Calu3 (cell line): Measurements from ENCODE around the gene CAMKMT. TPM values are rescaled to one million over a fixed set of nuclear protein-coding genes. Genes with fewer than 3 reads are reported as not detected.

ENCODE experiments used
- BruUV-seq: library from RNA; stranded (reverse); fragments of 400-500 nt; replicated peaks from 2 replicates; lab custom pipeline; 2021; lab: Mats Ljungman, UMichigan
- CTCF ChIA-PET: fragments of 300-600 bp; sonication (Branson Sonifier 250); formaldehyde crosslinking; loops from one replicate; lab custom pipeline; 2022; ENCODE audit warnings: antibody characterized with exemption; lab: Charles Lee
- DNase-seq: peaks from one replicate; pipeline ENCODE4 v3.0.0; 2022
- H3K27ac Mint-ChIP-seq: one replicate; pipeline ENCODE4 v1.8.0; 2022; ENCODE audit warnings: mixed read lengths; ENCODE audit not compliant: unreplicated experiment
- H3K27me3 Mint-ChIP-seq: one replicate; pipeline ENCODE4 v1.8.0; 2022; ENCODE audit warnings: mixed read lengths; ENCODE audit not compliant: unreplicated experiment
- H3K36me3 Mint-ChIP-seq: one replicate; pipeline ENCODE4 v1.8.0; 2022; ENCODE audit warnings: mild to moderate bottlenecking, moderate library complexity, mixed read lengths; ENCODE audit not compliant: insufficient read depth, unreplicated experiment
- H3K4me1 Mint-ChIP-seq: one replicate; pipeline ENCODE4 v1.8.0; 2022; ENCODE audit warnings: mild to moderate bottlenecking, low read depth, mixed read lengths; ENCODE audit not compliant: unreplicated experiment
- H3K4me3 Mint-ChIP-seq: one replicate; pipeline ENCODE4 v1.8.0; 2022; ENCODE audit warnings: mild to moderate bottlenecking, low read depth, moderate library complexity, mixed read lengths; ENCODE audit not compliant: unreplicated experiment
- H3K9me3 Mint-ChIP-seq: one replicate; pipeline ENCODE4 v1.8.0; 2022; ENCODE audit warnings: low read depth, mixed read lengths; ENCODE audit not compliant: unreplicated experiment
- CTCF ChIP-seq: fragments of 200-600 bp; IDR thresholded peaks from one replicate; pipeline ENCODE4 v1.8.0; 2022; ENCODE audit warnings: antibody characterized with exemption; ENCODE audit not compliant: unreplicated experiment
- intact Hi-C: fragments of 100-400 bp; cut with micrococcal nuclease; formaldehyde crosslinking; loops from one replicate; pipeline ENCODE4 v1.10.0; 2022; ENCODE audit not compliant: unreplicated experiment
- total RNA-seq: library from RNA; stranded (reverse); gene quantifications from 2 replicates; pipeline ENCODE4 v1.2.3, GENCODE V29; 2022

Gene CAMKMT
- total RNA-seq, 1 experiment from 2014 or later: 20.6 TPM

DNA sequence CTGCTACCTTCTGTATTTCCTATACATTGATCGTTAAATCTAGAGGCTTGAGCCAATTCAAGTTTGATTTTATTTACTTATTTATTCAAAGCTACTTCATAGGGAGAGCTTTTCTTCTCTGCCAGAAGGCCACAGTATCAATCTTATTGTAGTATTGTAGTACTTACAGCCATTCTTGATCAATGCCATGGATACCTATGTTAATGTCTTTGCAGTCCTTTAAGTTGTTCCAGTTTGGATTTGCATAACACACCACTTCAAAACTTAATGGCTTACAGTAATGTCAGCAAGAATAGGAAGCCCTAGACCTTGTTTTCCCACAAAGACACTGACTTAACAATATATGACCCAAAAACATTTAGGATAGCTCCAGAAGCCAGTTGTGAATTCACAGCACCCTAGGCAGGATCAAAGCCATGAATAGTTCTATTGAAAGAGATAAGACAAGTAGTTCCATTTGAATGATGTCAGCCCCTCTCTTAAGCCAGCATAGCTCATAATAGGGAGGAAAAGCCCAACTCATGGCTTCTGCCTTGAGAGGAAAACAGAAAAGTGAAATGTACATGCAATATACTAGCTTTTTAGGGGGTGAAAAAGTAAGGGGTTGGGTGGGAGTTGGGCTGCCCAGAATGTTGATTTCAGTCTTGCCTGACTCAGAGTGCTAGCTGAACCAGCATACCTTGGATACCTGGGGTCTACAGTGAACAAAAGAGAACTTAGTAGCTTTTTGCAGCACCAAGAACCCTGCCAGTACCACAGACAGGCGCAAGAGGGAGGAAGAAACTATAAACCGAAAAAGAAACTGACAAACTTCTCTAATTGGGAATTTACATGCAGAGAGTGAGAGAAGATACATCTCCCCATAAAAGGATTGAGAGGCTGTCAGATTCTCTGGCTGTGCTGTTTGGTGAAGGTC, 101.4 kb downstream of the CAMKMT start:
- no peak for TF ChIP-seq CTCF
- no peak for DNase-seq
- Mint-ChIP-seq H3K36me3 (no peaks in the 10 kb centered on the region), H3K4me3 (no peak overlapping the region), H3K9me3 (peaks cover 17% of the 10 kb centered on the region), H3K27ac (no peak overlapping the region), H3K27me3 (no peaks in the 10 kb centered on the region), H3K4me1 (no peaks in the 10 kb centered on the region)
- intact Hi-C loops: no loop called here
- BruUV-seq: no TSS peak
- CTCF ChIA-PET: no interaction called here

DNA sequence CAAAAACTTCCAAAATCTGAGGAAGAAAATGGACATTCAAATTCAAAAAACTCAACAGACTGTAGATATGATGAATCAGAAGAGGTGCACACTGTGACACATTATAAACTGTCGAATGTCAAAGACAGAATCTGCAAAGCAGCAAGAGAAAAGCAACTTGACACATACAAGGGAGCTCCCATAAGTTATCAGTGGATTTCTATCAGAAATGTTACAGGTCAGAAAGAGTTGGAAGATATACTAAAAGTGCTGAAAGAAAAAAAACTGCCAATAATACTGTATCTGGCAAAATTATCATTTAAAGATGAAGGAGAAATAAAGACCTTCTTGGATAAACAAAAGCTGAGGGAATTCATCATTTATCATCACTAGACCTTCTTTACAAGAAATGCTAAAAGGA, 102.7 kb downstream of the CAMKMT start:
- TF ChIP-seq CTCF: no peak
- no peak for DNase-seq
- H3K4me3 Mint-ChIP-seq: no peak overlapping the region
- no peaks in the 10 kb centered on the region for H3K27me3 Mint-ChIP-seq
- no peaks in the 10 kb centered on the region for H3K4me1 Mint-ChIP-seq
- H3K9me3 Mint-ChIP-seq: peaks cover 17% of the 10 kb centered on the region
- H3K27ac Mint-ChIP-seq: no peak overlapping the region
- H3K36me3 Mint-ChIP-seq: no peaks in the 10 kb centered on the region
- intact Hi-C loops: no loop called here
- CTCF ChIA-PET: no interaction called here
- BruUV-seq: no TSS peak

GRCh38 chr2:44470151-44470550, 108.4 kb downstream of the CAMKMT start:
- H3K27ac Mint-ChIP-seq: no peak overlapping the region
- no peak overlapping the region for H3K4me3 Mint-ChIP-seq

More at GRCh38 chr2:44470151-44470550, 108.4 kb downstream of the CAMKMT start:
- Mint-ChIP-seq H3K36me3 (no peaks in the 10 kb centered on the region), H3K9me3 (peaks cover 5% of the 10 kb centered on the region), H3K4me1 (no peaks in the 10 kb centered on the region), H3K27me3 (no peaks in the 10 kb centered on the region)
- TF ChIP-seq CTCF: no peak
- BruUV-seq: no TSS peak
- CTCF ChIA-PET: no interaction called here
- intact Hi-C loops: loop anchor here (10.0 kb wide), 2 partner anchors 225 to 245 kb away; no protein-coding TSS in a partner anchor
- no peak for DNase-seq
